Neuron (in vitro differentiated cells): ENCODE data around the gene EXOC2.
"Not testable (repeated sequence)": the region's sequence is repeated elsewhere in the genome, so short reads cannot be mapped to it uniquely, and the experiment has no call there.

Source experiments
- H2AFZ ChIP-seq: one replicate; pipeline ENCODE4 v1.6.1; 2013; ENCODE audit warnings: low read depth, mild to moderate bottlenecking, inconsistent platforms, low read length, moderate library complexity
- H3K27me3 ChIP-seq: one replicate; pipeline ENCODE4 v1.6.1; 2013; ENCODE audit warnings: low read length; ENCODE audit not compliant: insufficient read depth
- H3K36me3 ChIP-seq: one replicate; pipeline ENCODE4 v1.6.1; 2013; ENCODE audit warnings: low read length; ENCODE audit not compliant: insufficient read depth
- H3K4me1 ChIP-seq: one replicate; pipeline ENCODE4 v1.6.1; 2013; ENCODE audit warnings: low read length; ENCODE audit not compliant: insufficient read depth
- H3K4me3 ChIP-seq: 2 replicates; pipeline ENCODE4 v1.5.1; 2013; ENCODE audit warnings: mild to moderate bottlenecking, low read length, moderate library complexity
- H3K9me3 ChIP-seq: one replicate; pipeline ENCODE4 v1.6.1; 2013; ENCODE audit warnings: low read length

Gene EXOC2

GRCh38 chr6:568085-568484 is 124.9 kb downstream of the EXOC2 start:
- Histone ChIP-seq H2AFZ (no peak overlapping the region), H3K27me3 (no peaks in the 10 kb centered on the region), H3K4me3 (no peak overlapping the region), H3K36me3 (peaks cover 24% of the 10 kb centered on the region), H3K9me3 (no peaks in the 10 kb centered on the region), H3K4me1 (no peaks in the 10 kb centered on the region)

GRCh38 chr6:563863-564262 is 129.1 kb downstream of the EXOC2 start:
- Histone ChIP-seq H3K4me3 (no peak overlapping the region), H3K9me3 (peaks cover 1% of the 10 kb centered on the region), H2AFZ (no peak overlapping the region), H3K27me3 (no peaks in the 10 kb centered on the region), H3K36me3 (peaks cover 43% of the 10 kb centered on the region), H3K4me1 (no peaks in the 10 kb centered on the region)

GRCh38 chr6:562052-562676 is 130.8 kb downstream of the EXOC2 start:
- no peaks in the 10 kb centered on the region for H3K4me1 ChIP-seq
- peaks cover 45% of the 10 kb centered on the region for H3K36me3 ChIP-seq
- peaks cover 1% of the 10 kb centered on the region for H3K9me3 ChIP-seq
- no peak overlapping the region for H3K4me3 ChIP-seq
- no peaks in the 10 kb centered on the region for H3K27me3 ChIP-seq
- no peak overlapping the region for H2AFZ ChIP-seq

DNA sequence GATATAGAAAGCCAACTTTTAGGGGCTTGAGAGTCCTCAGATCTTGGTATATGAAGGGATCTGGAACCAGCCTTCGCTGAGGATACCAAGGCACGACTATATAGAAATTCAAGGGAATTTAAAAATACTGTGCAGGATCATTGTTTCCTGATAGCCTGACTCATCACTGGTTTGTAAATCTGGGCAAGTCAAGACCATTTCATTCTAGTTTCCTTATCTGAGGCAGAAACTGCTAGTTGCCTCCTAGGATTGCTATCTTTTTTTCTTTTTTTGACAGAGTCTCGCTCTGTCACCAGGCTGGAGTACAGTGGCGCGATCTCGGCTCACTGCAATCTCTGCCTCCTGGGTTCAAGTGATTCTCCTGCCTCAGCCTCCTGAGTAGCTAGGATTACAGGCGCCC is 131.6 kb downstream of the EXOC2 start:
- H3K4me3 ChIP-seq, H3K27me3 ChIP-seq, H3K9me3 ChIP-seq, H2AFZ ChIP-seq, H3K4me1 ChIP-seq: not testable (repeated sequence)
- peaks cover 52% of the 10 kb centered on the region for H3K36me3 ChIP-seq

DNA sequence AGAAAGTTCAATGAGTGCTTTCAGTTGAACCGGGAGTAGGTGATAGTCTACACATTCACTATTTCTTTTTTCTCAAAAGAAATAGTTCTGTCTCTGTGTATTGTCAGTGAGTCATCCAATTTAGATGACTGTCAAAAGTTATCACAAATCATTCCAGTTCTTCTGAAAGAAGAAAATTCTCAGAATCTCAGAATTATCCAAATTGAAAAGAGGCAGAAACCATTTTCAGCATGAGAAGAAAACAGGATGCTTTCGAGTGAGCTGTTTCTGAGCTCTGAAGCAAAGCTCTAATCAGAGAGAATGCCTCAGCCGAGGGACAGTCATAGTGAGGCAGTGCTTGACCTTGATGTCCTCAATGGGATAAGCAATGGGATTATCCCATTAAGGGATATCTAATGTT is 134.0 kb downstream of the EXOC2 start:
- peaks cover 1% of the 10 kb centered on the region for H3K9me3 ChIP-seq
- H3K27me3 ChIP-seq: no peaks in the 10 kb centered on the region
- no peak overlapping the region for H2AFZ ChIP-seq
- no peaks in the 10 kb centered on the region for H3K4me1 ChIP-seq
- no peak overlapping the region for H3K4me3 ChIP-seq
- H3K36me3 ChIP-seq: peaks cover 50% of the 10 kb centered on the region

DNA sequence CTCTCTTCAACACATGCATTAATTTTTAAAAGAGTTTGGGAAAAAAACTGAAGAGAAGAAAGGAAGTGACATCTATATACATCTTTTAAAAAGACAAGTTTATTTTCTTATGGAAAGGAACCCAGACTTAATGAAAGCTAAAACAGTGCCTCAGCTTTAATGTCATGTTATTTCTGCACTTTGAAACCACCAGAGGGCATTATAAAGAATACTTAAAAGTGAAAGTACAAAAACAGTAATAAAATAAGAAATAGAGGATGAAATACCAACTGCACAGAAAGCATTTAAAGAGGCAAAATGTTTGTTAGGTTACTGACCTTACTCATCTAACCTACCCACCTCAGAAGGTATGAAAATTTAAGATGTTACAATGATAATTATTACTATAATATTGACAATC is 134.8 kb downstream of the EXOC2 start:
- Histone ChIP-seq H3K27me3 (no peaks in the 10 kb centered on the region), H3K9me3 (peaks cover 1% of the 10 kb centered on the region), H2AFZ (no peak overlapping the region), H3K36me3 (peaks cover 49% of the 10 kb centered on the region), H3K4me1 (no peaks in the 10 kb centered on the region), H3K4me3 (no peak overlapping the region)

DNA sequence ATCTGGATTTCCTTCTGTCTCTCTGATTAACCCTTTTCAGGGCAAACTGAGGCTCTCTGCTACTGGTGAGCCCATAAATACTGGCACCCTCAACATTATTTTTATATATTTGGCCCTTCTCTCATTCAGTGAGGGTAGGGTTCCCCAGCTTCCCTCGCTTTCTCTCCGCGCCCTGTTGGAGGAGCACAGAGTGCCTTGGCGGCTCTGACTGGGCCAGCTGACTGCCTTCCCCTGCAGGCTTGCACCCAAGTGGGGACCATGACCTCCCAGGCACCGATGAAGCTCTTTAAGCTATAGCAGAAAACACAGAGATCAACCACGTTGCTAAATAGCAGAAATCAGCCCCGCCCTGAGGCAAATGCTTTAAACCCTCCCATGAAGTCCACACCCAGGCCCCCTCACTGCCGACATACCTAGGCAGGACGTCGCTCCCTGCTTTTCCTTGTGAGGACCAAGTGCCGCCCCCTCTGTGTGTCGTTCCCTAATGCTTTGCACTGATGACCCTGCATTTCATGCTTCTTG is 141.0 kb downstream of the EXOC2 start:
- Histone ChIP-seq H3K4me3 (no peak overlapping the region), H3K9me3 (no peaks in the 10 kb centered on the region), H2AFZ (no peak overlapping the region), H3K4me1 (no peaks in the 10 kb centered on the region), H3K27me3 (no peaks in the 10 kb centered on the region), H3K36me3 (peaks cover 20% of the 10 kb centered on the region)

GRCh38 chr6:551405-551804 is 141.5 kb downstream of the EXOC2 start:
- no peaks in the 10 kb centered on the region for H3K4me1 ChIP-seq
- no peaks in the 10 kb centered on the region for H3K27me3 ChIP-seq
- H3K36me3 ChIP-seq: peaks cover 16% of the 10 kb centered on the region
- H3K4me3 ChIP-seq: no peak overlapping the region
- no peak overlapping the region for H2AFZ ChIP-seq
- H3K9me3 ChIP-seq: no peaks in the 10 kb centered on the region

- Histone ChIP-seq H3K36me3 (peaks cover 13% of the 10 kb centered on the region), H3K9me3 (no peaks in the 10 kb centered on the region), H3K4me1 (no peaks in the 10 kb centered on the region), H2AFZ (no peak overlapping the region), H3K4me3 (no peak overlapping the region), H3K27me3 (no peaks in the 10 kb centered on the region)
Measured at GRCh38 chr6:549906-550305, 143.0 kb downstream of the EXOC2 start.

- no peak overlapping the region for H3K4me3 ChIP-seq
- no peaks in the 10 kb centered on the region for H3K4me1 ChIP-seq
- no peaks in the 10 kb centered on the region for H3K27me3 ChIP-seq
- peaks cover 19% of the 10 kb centered on the region for H3K36me3 ChIP-seq
- no peak overlapping the region for H2AFZ ChIP-seq
- no peaks in the 10 kb centered on the region for H3K9me3 ChIP-seq
Measured at GRCh38 chr6:548517-548916, 144.4 kb downstream of the EXOC2 start.

DNA sequence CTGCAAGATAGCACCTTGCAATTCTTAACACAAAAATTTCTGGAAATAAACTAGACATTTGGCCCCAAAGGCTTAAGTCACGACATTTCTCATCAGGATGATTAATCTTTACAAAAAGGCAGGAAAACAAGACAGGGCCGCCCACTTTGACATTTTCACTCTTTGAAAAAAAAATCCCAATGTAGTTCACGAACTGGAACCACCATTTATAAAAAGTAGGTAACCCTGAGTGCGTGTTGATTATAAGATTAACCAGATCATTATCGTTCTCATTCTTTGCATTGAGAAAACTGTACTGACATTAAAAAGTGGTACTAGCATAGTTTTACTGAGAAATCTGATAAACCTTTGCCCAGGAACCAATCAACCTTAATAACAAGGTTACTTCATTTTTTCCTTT is 144.8 kb downstream of the EXOC2 start:
- H3K4me3 ChIP-seq: no peak overlapping the region
- no peaks in the 10 kb centered on the region for H3K4me1 ChIP-seq
- peaks cover 2% of the 10 kb centered on the region for H3K9me3 ChIP-seq
- peaks cover 20% of the 10 kb centered on the region for H3K36me3 ChIP-seq
- H2AFZ ChIP-seq: no peak overlapping the region
- no peaks in the 10 kb centered on the region for H3K27me3 ChIP-seq

GRCh38 chr6:540490-540889 is 152.4 kb downstream of the EXOC2 start:
- peaks cover 36% of the 10 kb centered on the region for H3K36me3 ChIP-seq
- peaks cover 15% of the 10 kb centered on the region for H3K9me3 ChIP-seq
- no peaks in the 10 kb centered on the region for H3K27me3 ChIP-seq
- H3K4me1 ChIP-seq: no peaks in the 10 kb centered on the region
- H3K4me3 ChIP-seq: no peak overlapping the region
- no peak overlapping the region for H2AFZ ChIP-seq

DNA sequence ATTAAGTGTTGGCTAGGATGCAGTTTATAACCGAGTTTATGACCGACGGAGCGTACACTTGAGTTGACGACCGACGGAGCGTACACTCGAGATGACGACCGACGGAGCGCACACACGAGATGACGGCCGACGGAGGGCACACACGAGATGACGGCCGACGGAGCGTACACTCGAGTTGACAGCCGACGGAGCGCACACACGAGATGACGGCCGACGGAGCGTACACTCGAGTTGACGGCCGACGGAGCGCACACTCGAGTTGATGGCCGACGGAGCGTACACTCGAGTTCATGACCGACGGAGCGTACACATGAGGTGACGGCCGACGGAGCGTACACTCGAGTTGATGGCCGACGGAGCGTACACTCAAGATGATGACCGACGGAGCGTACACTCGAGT is 155.8 kb downstream of the EXOC2 start:
- Histone ChIP-seq H3K27me3 (no peaks in the 10 kb centered on the region), H3K36me3 (peaks cover 21% of the 10 kb centered on the region), H3K4me1 (no peaks in the 10 kb centered on the region), H2AFZ (no peak overlapping the region), H3K4me3 (no peak overlapping the region), H3K9me3 (peaks cover 7% of the 10 kb centered on the region)

GRCh38 chr6:530425-530824 is 162.5 kb downstream of the EXOC2 start:
- no peaks in the 10 kb centered on the region for H3K9me3 ChIP-seq
- no peak overlapping the region for H3K4me3 ChIP-seq
- no peak overlapping the region for H2AFZ ChIP-seq
- H3K36me3 ChIP-seq: peaks cover 20% of the 10 kb centered on the region
- no peaks in the 10 kb centered on the region for H3K27me3 ChIP-seq
- H3K4me1 ChIP-seq: no peaks in the 10 kb centered on the region
